H1 (cell line): ENCODE results near the gene PGBD5. TPM values are rescaled to one million over a fixed set of nuclear protein-coding genes. Genes with fewer than 3 reads are reported as not detected.

ENCODE experiments used
- CHD1 ChIP-seq: IDR thresholded peaks from 2 replicates; pipeline ENCODE4 v1.6.1; 2012; ENCODE audit warnings: low read depth, low read length, improper control_type of control experiment
- CHD7 ChIP-seq: fragments of 300-600 bp; sonication (generic); IDR thresholded peaks from 2 replicates; pipeline ENCODE4 v1.7.1; 2012; ENCODE audit warnings: low read length, moderate library complexity, mild to moderate bottlenecking, inconsistent platforms; ENCODE audit not compliant: insufficient replicate concordance
- CTCF ChIP-seq, 3 experiments: IDR thresholded peaks; 1 replicate in 2 of 3; 2 replicates in 1 of 3; pipeline versions ENCODE4 v1.5.1 to v1.6.1; 2011; ENCODE audit warnings: low read length in 3 of 3, mild to moderate bottlenecking in 3 of 3, inconsistent platforms in 2 of 3, low read depth in 1 of 3, moderate library complexity in 1 of 3; ENCODE audit not compliant: insufficient read depth in 1 of 3; ENCODE audit errors: control extremely low read depth in 1 of 3
- EZH2 ChIP-seq: fragments of 200-600 bp; sonication (generic); IDR thresholded peaks from 2 replicates; pipeline ENCODE4 v1.7.1; 2012; ENCODE audit warnings: low read depth, mild to moderate bottlenecking, moderate library complexity, low read length, inconsistent platforms; ENCODE audit not compliant: severe bottlenecking
- TCF12 ChIP-seq: IDR thresholded peaks from 2 replicates; pipeline ENCODE4 v1.6.1; 2011; ENCODE audit warnings: low read depth, mild to moderate bottlenecking, low read length
- polyA plus RNA-seq, 7 experiments: library from polyadenylated mRNA; depleted of rRNA in 3 of 7; stranded (reverse) in 5 of 7; unstranded in 2 of 7; fragments of >200 nt in 5 of 7; fragments of 200-250 nt in 2 of 7; gene quantifications; 1 replicate in 5 of 7; 2 replicates in 1 of 7; 4 replicates in 1 of 7; pipeline versions ENCODE4 v1.2.1 to v1.2.3, GENCODE V29; 2011 to 2013; ENCODE audit warnings: missing spikeins in 2 of 7, mixed read lengths in 2 of 7
- total RNA-seq: library from RNA; stranded (reverse); fragmentation: NEBNext Ultra II Directional; extraction: Animal tissue kit (Norgen Biotek cat#: 25700); gene quantifications from 2 replicates; pipeline ENCODE4 v1.2.1, GENCODE V29; 2021

The PGBD5 gene
- total and polyA plus RNA-seq, 2 of the 8 experiments (the other 6 are each of a cell fraction or from before 2014, with no cell fraction given): 16.3 to 18.4 TPM

GRCh38 chr1:230403442-230403841 lies 22.7 kb downstream of the PGBD5 start (continued):
- TF ChIP-seq CHD7: no peak
- no peak for TF ChIP-seq CHD1
- peak; percentile 47 to 56 (median 52) for TF ChIP-seq CTCF (IDR thresholded peaks at IDR 0.05; ENCODE audit: control extremely low read depth in 1 of 3, insufficient read depth in 1 of 3, low read depth in 1 of 3, low read length in 3 of 3)
- no peak for TF ChIP-seq TCF12
- TF ChIP-seq EZH2: no peak
